Progenitor cell of endocrine pancreas (in vitro differentiated cells): Measurements from ENCODE around the gene TRIM61. TPM values are rescaled to one million over a fixed set of nuclear protein-coding genes. Genes with fewer than 3 reads are reported as not detected.

Source experiments
- DNase-seq: peaks from one replicate; pipeline ENCODE4 v3.0.0; 2021; ENCODE audit warnings: low spot score; ENCODE audit not compliant: unreplicated experiment
- H3K27ac Mint-ChIP-seq: 2 replicates; pipeline ENCODE4 v1.8.0; 2021; ENCODE audit warnings: mild to moderate bottlenecking, moderate library complexity, mixed read lengths
- H3K27me3 Mint-ChIP-seq: 2 replicates; pipeline ENCODE4 v1.8.0; 2021; ENCODE audit warnings: mixed read lengths
- H3K36me3 Mint-ChIP-seq: 2 replicates; pipeline ENCODE4 v1.8.0; 2022; ENCODE audit warnings: mixed read lengths; ENCODE audit not compliant: insufficient read depth
- H3K4me1 Mint-ChIP-seq: 2 replicates; pipeline ENCODE4 v1.8.0; 2021; ENCODE audit warnings: low read depth, mixed read lengths
- H3K4me3 Mint-ChIP-seq: 2 replicates; pipeline ENCODE4 v1.8.0; 2021; ENCODE audit warnings: low read depth, mild to moderate bottlenecking, moderate library complexity, mixed read lengths
- H3K9me3 Mint-ChIP-seq: 2 replicates; pipeline ENCODE4 v1.8.0; 2021; ENCODE audit warnings: low read depth, mixed read lengths
- CTCF ChIP-seq: fragments of 200-600 bp; sonication (generic); IDR thresholded peaks from one replicate; pipeline ENCODE4 v1.5.0; 2021; ENCODE audit warnings: antibody characterized with exemption, mild to moderate bottlenecking; ENCODE audit not compliant: unreplicated experiment
- total RNA-seq: library from RNA; stranded (reverse); gene quantifications from 2 replicates; pipeline ENCODE4 v1.2.1, GENCODE V29; 2021

The TRIM61 gene
- total RNA-seq, 1 donor from 2014 or later = 3.5 TPM

- H3K4me1 Mint-ChIP-seq = no peaks in the 10 kb centered on the region
- H3K27ac Mint-ChIP-seq = no peak overlapping the region
- H3K4me3 Mint-ChIP-seq = no peak overlapping the region
- no peak for TF ChIP-seq CTCF
- H3K27me3 Mint-ChIP-seq = no peaks in the 10 kb centered on the region
- no peak for DNase-seq
- no peaks in the 10 kb centered on the region for H3K9me3 Mint-ChIP-seq
- no peaks in the 10 kb centered on the region for H3K36me3 Mint-ChIP-seq
These were observed 58.5 kb downstream of the TRIM61 start for GRCh38 chr4:164918956-164919355.

Other genes starting within 250 kb of the TRIM61 start
- gene SMIM31, start 223.5 kb downstream of the TRIM61 start, total RNA-seq = not detected in 2 replicates
- gene APELA, start 100.5 kb downstream of the TRIM61 start, total RNA-seq = 4.8 and 6.4 TPM in 2 replicates
- gene TRIM60, start 54.3 kb upstream of the TRIM61 start, total RNA-seq = not detected in 2 replicates
- gene TRIM75, start 76.2 kb upstream of the TRIM61 start, total RNA-seq = not detected in 2 replicates
- 8.7 and 10.5 TPM in 2 replicates for gene TMEM192, start 135.2 kb upstream of the TRIM61 start, total RNA-seq
- 22.1 and 22.3 TPM in 2 replicates for gene KLHL2, start 229.9 kb upstream of the TRIM61 start, total RNA-seq